ENCODE data around the gene MAST4.

DNA sequence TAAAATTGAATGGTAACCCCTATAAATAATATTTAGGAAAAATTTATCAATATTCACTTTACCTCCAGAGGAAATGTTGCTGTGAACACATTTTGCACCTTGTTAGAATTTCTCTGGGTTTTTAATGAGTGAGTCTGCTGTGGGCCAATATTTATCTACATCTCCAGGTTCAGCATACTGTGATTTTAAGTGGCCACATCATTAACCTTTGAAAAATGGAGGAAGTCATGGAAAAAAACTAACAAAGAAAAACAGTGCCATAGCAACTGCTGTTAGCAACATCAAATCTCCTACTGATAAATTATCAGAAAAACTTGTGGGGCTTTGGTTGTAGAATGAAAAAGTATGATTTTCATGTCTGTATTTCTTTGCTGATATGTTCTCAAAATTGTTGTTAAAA, 545.5 kb downstream of the MAST4 start:
- no peak for TF ChIP-seq CTCF (IDR thresholded peaks at IDR 0.05; ENCODE audit: insufficient read depth, low read depth, low read length)
- TF ChIP-seq EZH2 (IDR thresholded peaks at IDR 0.05; ENCODE audit: insufficient read depth, low read length), result no peak
